ENCODE measurements around the gene SSR3.

DNA sequence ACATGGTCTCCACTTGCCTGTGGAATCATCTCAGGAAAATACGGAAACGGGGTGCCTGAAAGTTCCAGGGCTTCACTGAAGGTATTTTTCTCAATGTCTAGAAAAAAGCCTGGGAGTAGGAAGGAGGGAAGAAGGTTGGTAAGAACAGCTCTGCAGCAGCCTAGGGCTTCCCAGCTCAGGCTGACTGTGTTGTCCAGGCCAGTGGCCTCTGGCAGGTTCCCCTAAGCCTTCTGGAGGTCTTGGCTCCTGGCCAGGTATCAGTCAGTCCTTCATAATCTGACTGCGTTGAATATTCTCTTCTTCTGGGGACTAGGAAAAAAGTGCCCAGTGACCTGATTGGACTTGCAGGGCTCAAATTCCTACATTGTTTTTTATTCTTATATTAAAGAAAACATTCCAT is 38.6 kb downstream of the SSR3 start:
- no peak for TF ChIP-seq CTCF (IDR thresholded peaks at IDR 0.05; ENCODE audit: insufficient read depth, low read length)
- TF ChIP-seq, protein P1, sequence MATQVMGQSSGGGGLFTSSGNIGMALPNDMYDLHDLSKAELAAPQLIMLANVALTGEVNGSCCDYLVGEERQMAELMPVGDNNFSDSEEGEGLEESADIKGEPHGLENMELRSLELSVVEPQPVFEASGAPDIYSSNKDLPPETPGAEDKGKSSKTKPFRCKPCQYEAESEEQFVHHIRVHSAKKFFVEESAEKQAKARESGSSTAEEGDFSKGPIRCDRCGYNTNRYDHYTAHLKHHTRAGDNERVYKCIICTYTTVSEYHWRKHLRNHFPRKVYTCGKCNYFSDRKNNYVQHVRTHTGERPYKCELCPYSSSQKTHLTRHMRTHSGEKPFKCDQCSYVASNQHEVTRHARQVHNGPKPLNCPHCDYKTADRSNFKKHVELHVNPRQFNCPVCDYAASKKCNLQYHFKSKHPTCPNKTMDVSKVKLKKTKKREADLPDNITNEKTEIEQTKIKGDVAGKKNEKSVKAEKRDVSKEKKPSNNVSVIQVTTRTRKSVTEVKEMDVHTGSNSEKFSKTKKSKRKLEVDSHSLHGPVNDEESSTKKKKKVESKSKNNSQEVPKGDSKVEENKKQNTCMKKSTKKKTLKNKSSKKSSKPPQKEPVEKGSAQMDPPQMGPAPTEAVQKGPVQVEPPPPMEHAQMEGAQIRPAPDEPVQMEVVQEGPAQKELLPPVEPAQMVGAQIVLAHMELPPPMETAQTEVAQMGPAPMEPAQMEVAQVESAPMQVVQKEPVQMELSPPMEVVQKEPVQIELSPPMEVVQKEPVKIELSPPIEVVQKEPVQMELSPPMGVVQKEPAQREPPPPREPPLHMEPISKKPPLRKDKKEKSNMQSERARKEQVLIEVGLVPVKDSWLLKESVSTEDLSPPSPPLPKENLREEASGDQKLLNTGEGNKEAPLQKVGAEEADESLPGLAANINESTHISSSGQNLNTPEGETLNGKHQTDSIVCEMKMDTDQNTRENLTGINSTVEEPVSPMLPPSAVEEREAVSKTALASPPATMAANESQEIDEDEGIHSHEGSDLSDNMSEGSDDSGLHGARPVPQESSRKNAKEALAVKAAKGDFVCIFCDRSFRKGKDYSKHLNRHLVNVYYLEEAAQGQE (IDR thresholded peaks at IDR 0.05; ENCODE audit: insufficient replicate concordance, low read depth) = no peak
- TF ChIP-seq POLR2AphosphoS5 (IDR thresholded peaks at IDR 0.05; ENCODE audit: low read depth) = no peak
- no peak for TF ChIP-seq GABPA (IDR thresholded peaks at IDR 0.05; ENCODE audit: low read depth)
- no peak for TF ChIP-seq SPI1 (IDR thresholded peaks at IDR 0.05; ENCODE audit: borderline replicate concordance, low read depth)

Data from HL-60 (cell line).